ENCODE measurements around the gene LONRF2.
"Not testable (repeated sequence)": the region's sequence is repeated elsewhere in the genome, so short reads cannot be mapped to it uniquely, and the experiment has no call there.

LONRF2 gene

DNA sequence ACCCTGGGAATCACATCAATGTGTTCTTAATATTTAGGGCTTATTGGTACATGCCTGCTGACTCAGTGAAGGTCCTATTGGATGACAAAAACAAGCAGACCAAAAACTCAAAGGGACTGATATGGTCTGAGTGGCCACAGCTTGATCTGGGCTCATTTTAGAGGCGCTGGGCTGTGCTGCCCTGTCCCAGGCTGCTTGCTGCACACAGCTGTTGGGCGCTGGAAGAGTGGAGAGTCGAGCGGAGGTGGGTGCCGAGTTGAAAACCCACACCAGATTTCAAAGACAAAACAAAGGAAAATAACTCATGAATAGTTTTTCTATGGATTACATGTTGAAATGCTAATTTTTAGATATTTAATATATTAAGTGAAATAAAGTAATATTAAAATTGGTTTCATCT is 68.5 kb downstream of the LONRF2 start:
- CTCF ChIA-PET, result no interaction called here

GRCh38 chr2:100252811-100253698 is 69.2 kb downstream of the LONRF2 start:
- no peak for TF ChIP-seq CTCF (conservative IDR thresholded peaks at IDR 0.05; ENCODE audit: low read depth)
- no peak overlapping the region for H3K27ac ChIP-seq
- DNase-seq (ENCODE audit: low spot score), result no peak
- ChIA-PET POLR2A (ENCODE audit: low non-redundant PET) (no interaction called here), CTCF (interaction anchor here (0.6 kb wide), 1 partner anchor 1053 kb away, joined by 3 read pairs; no protein-coding TSS in a partner anchor)

More for the DNA sequence above, 68.5 kb downstream of the LONRF2 start:
- TF ChIP-seq CTCF (conservative IDR thresholded peaks at IDR 0.05; ENCODE audit: low read depth), result no peak
- POLR2A ChIA-PET (ENCODE audit: low non-redundant PET), result no interaction called here
- no peak for DNase-seq (ENCODE audit: low spot score)
- no peak overlapping the region for H3K27ac ChIP-seq

DNA sequence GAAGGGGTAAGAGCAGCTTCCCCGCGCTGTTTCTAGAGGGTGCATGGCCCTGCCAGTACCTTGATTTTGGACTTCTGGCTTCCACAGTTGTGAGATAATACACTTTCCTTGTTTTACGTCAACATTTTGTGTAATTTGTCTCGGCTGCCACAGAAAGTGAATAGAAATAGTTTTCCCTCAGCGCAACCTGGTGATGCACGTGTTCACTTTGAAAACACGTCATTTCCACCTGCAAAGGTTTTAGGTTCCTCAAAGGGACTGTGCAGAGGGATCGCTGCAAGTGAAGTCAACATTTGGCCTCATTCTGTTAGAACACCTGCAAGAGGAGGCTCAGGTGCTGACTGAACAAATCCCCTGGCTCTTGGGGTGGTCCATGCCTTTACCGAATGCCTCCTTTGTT is 71.7 kb downstream of the LONRF2 start:
- H3K27ac ChIP-seq, result no peak overlapping the region
- no peak for TF ChIP-seq CTCF (conservative IDR thresholded peaks at IDR 0.05; ENCODE audit: low read depth)
- POLR2A ChIA-PET (ENCODE audit: low non-redundant PET), result no interaction called here
- CTCF ChIA-PET, result interaction anchor here (0.7 kb wide), 1 partner anchor 13 kb away, joined by 4 read pairs; no protein-coding TSS in a partner anchor
- DNase-seq (ENCODE audit: low spot score), result no peak

- H3K27ac ChIP-seq, result no peak overlapping the region
These were observed 73.3 kb downstream of the LONRF2 start for GRCh38 chr2:100248971-100249370.

GRCh38 chr2:100248556-100248955 is 73.7 kb downstream of the LONRF2 start:
- DNase-seq (ENCODE audit: low spot score); POLR2A ChIA-PET (ENCODE audit: low non-redundant PET); H3K27ac ChIP-seq: not testable (repeated sequence)
- CTCF ChIA-PET, result interaction anchor here (1.0 kb wide), 1 partner anchor 13 kb away, joined by 4 read pairs; no protein-coding TSS in a partner anchor

More at GRCh38 chr2:100248971-100249370, 73.3 kb downstream of the LONRF2 start:
- TF ChIP-seq CTCF (conservative IDR thresholded peaks at IDR 0.05; ENCODE audit: low read depth), result no peak
- POLR2A ChIA-PET (ENCODE audit: low non-redundant PET), result no interaction called here
- no peak for DNase-seq (ENCODE audit: low spot score)
- CTCF ChIA-PET, result interaction anchor here (1.0 to 1.1 kb wide), 2 partner anchors 12 to 13 kb away, joined by 3 to 4 read pairs; no protein-coding TSS in a partner anchor

- ChIA-PET POLR2A (ENCODE audit: low non-redundant PET) (no interaction called here), CTCF (interaction anchor here (0.7 to 1.0 kb wide), 2 partner anchors 12 to 262 kb away, joined by 4 to 5 read pairs; no protein-coding TSS in a partner anchor)
- H3K27ac ChIP-seq, result no peak overlapping the region
- TF ChIP-seq CTCF (conservative IDR thresholded peaks at IDR 0.05; ENCODE audit: low read depth), result no peak
- no peak for DNase-seq (ENCODE audit: low spot score)
These were observed 74.3 kb downstream of the LONRF2 start for GRCh38 chr2:100248044-100248330.
